SK-N-SH (cell line): ENCODE results near the gene MLLT3. TPM values are rescaled to one million over a fixed set of nuclear protein-coding genes. Genes with fewer than 3 reads are reported as not detected.

ENCODE experiments used
- CTCF ChIA-PET: fragments of 300-600, 350-600 bp; formaldehyde crosslinking; extraction: SDS; loops from one replicate; lab custom pipeline; 2021; lab: Yijun Ruan, JAX
- POLR2A ChIA-PET: fragments of 350-600 bp; sonication (Branson Sonifier 250); formaldehyde crosslinking; extraction: SDS; loops from one replicate; lab custom pipeline; 2020; ENCODE audit warnings: antibody characterized with exemption, inconsistent platforms; lab: Yijun Ruan, JAX
- DNase-seq: peaks from one replicate; pipeline ENCODE4 v3.0.0; 2012
- H2AFZ ChIP-seq: fragments of 200-600 bp; sonication (generic); 2 replicates; pipeline ENCODE4 v1.8.1; 2016; ENCODE audit warnings: antibody characterized with exemption, mild to moderate bottlenecking, low read depth
- H3F3A ChIP-seq: fragments of 200-600 bp; sonication (generic); replicated peaks from 2 replicates; pipeline ENCODE3; 2016; ENCODE audit warnings: antibody characterized with exemption, mild to moderate bottlenecking; ENCODE audit not compliant: insufficient read depth
- H3K27ac ChIP-seq, 2 experiments: fragments of 200-500 bp in 1 of 2; fragments of 200-600 bp in 1 of 2; sonication (Bioruptor generic) in 1 of 2; sonication (generic), shearing (Covaris generic) in 1 of 2; 2 replicates each; pipeline versions ENCODE4 v1.5.1 to v1.6.1; 2014 to 2016; ENCODE audit warnings: low read depth in 2 of 2, inconsistent platforms in 1 of 2, low read length in 1 of 2, mild to moderate bottlenecking in 1 of 2, mixed read lengths in 1 of 2
- H3K27me3 ChIP-seq: fragments of 200-600 bp; sonication (generic), shearing (Covaris generic); 2 replicates; pipeline ENCODE4 v1.6.1; 2016; ENCODE audit warnings: mixed run types; ENCODE audit not compliant: insufficient read depth
- H3K36me3 ChIP-seq, 2 experiments: fragments of 200-500 bp in 1 of 2; fragments of 200-600 bp in 1 of 2; sonication (Bioruptor generic) in 1 of 2; sonication (generic) in 1 of 2; replicated peaks in 1 of 2; 2 replicates each; pipeline versions ENCODE3 to v1.5.1; 2014 to 2016; ENCODE audit warnings: low read length in 1 of 2, mild to moderate bottlenecking in 1 of 2; ENCODE audit not compliant: insufficient read depth in 2 of 2, control insufficient read depth in 1 of 2
- H3K4me1 ChIP-seq, 2 experiments: fragments of 200-500 bp in 1 of 2; fragments of 200-600 bp in 1 of 2; sonication (Bioruptor generic) in 1 of 2; sonication (generic), shearing (Covaris generic) in 1 of 2; 2 replicates each; pipeline versions ENCODE4 v1.5.1 to v1.6.1; 2014 to 2016; ENCODE audit warnings: low read depth in 1 of 2, low read length in 1 of 2, mixed run types in 1 of 2; ENCODE audit not compliant: insufficient read depth in 2 of 2, control insufficient read depth in 1 of 2
- H3K4me2 ChIP-seq: fragments of 200-600 bp; sonication (generic), shearing (Covaris generic); 2 replicates; pipeline ENCODE4 v1.6.1; 2017; ENCODE audit warnings: mixed run types
- H3K4me3 ChIP-seq, 2 experiments: fragments of 200-500 bp in 1 of 2; fragments of 200-600 bp in 1 of 2; sonication (Bioruptor generic) in 1 of 2; sonication (generic), shearing (Covaris generic) in 1 of 2; 2 replicates each; pipeline versions ENCODE4 v1.5.1 to v1.8.1; 2014 to 2016; ENCODE audit warnings: low read depth in 2 of 2, inconsistent platforms in 1 of 2, low read length in 1 of 2, mild to moderate bottlenecking in 1 of 2, mixed read lengths in 1 of 2, moderate library complexity in 1 of 2
- H3K79me2 ChIP-seq: fragments of 200-600 bp; sonication (generic); 2 replicates; pipeline ENCODE4 v1.8.1; 2017; ENCODE audit warnings: mild to moderate bottlenecking; ENCODE audit not compliant: insufficient read depth
- H3K9ac ChIP-seq: fragments of 200-600 bp; sonication (generic); 2 replicates; pipeline ENCODE4 v1.6.1; 2017; ENCODE audit warnings: mixed run types
- H3K9me2 ChIP-seq: fragments of 200-600 bp; sonication (generic); 2 replicates; pipeline ENCODE4 v1.6.1; 2017; ENCODE audit warnings: mixed run types
- H3K9me3 ChIP-seq: fragments of 200-600 bp; sonication (generic); 2 replicates; pipeline ENCODE4 v1.6.1; 2017; ENCODE audit warnings: mixed run types, mild to moderate bottlenecking, moderate library complexity
- H4K20me1 ChIP-seq: fragments of 200-600 bp; sonication (generic); 2 replicates; pipeline ENCODE4 v1.6.1; 2017; ENCODE audit warnings: mild to moderate bottlenecking, mixed run types; ENCODE audit not compliant: insufficient read depth
- CTCF ChIP-seq: fragments of 200-600 bp; sonication (generic); IDR thresholded peaks from 2 replicates; pipeline ENCODE4 v1.6.1; 2017; ENCODE audit warnings: antibody characterized with exemption, mild to moderate bottlenecking, moderate library complexity
- ELF1 ChIP-seq: IDR thresholded peaks from 2 replicates; pipeline ENCODE4 v1.4.0; 2012
- EP300 ChIP-seq, 2 experiments: IDR thresholded peaks; 2 replicates each; pipeline versions ENCODE4 v1.4.0 to v1.6.1; 2012; ENCODE audit warnings: borderline replicate concordance in 1 of 2, low read depth in 1 of 2, low read length in 1 of 2
- EZH2phosphoT487 ChIP-seq: fragments of 200-600 bp; sonication (generic); IDR thresholded peaks from 2 replicates; pipeline ENCODE4 v1.6.1; 2017; ENCODE audit warnings: low read depth, mixed run types, mild to moderate bottlenecking, antibody characterized with exemption, moderate library complexity, borderline replicate concordance
- FOSL2 ChIP-seq: IDR thresholded peaks from 2 replicates; pipeline ENCODE4 v1.4.0; 2012; ENCODE audit warnings: low read depth, mild to moderate bottlenecking, moderate library complexity, borderline replicate concordance
- FOXJ3 ChIP-seq: sonication (generic); formaldehyde crosslinking; IDR thresholded peaks from 2 replicates; pipeline ENCODE4 v1.5.1; 2020; ENCODE audit warnings: mild to moderate bottlenecking, missing genetic modification reagents
- JUND ChIP-seq: IDR thresholded peaks from 2 replicates; pipeline ENCODE4 v1.4.0; 2012
- MEF2A ChIP-seq: IDR thresholded peaks from 2 replicates; pipeline ENCODE4 v1.4.0; 2012; ENCODE audit warnings: low read depth, borderline replicate concordance
- MXI1 ChIP-seq: IDR thresholded peaks from 2 replicates; pipeline ENCODE4 v1.6.1; 2012; ENCODE audit warnings: mild to moderate bottlenecking, low read depth, low read length, improper control_type of control experiment
- NFIC ChIP-seq: IDR thresholded peaks from 2 replicates; pipeline ENCODE4 v1.4.0; 2012; ENCODE audit warnings: borderline replicate concordance
- RXRA ChIP-seq: IDR thresholded peaks from 2 replicates; pipeline ENCODE4 v1.4.0; 2012; ENCODE audit warnings: low read depth, mild to moderate bottlenecking, borderline replicate concordance
- SIN3A ChIP-seq: IDR thresholded peaks from 2 replicates; pipeline ENCODE4 v1.6.1; 2012; ENCODE audit warnings: low read depth, mild to moderate bottlenecking, low read length, moderate library complexity, borderline replicate concordance
- SMC3 ChIP-seq: IDR thresholded peaks from 2 replicates; pipeline ENCODE4 v1.6.1; 2012; ENCODE audit warnings: low read depth, low read length, improper control_type of control experiment
- TAF1 ChIP-seq: IDR thresholded peaks from 2 replicates; pipeline ENCODE4 v1.6.1; 2012; ENCODE audit warnings: low read depth, mild to moderate bottlenecking, low read length, moderate library complexity, borderline replicate concordance
- TCF12 ChIP-seq: IDR thresholded peaks from 2 replicates; pipeline ENCODE4 v1.4.0; 2012
- TEAD4 ChIP-seq: IDR thresholded peaks from 2 replicates; pipeline ENCODE4 v1.4.0; 2012; ENCODE audit warnings: mild to moderate bottlenecking, borderline replicate concordance; ENCODE audit not compliant: insufficient read depth
- ZBTB33 ChIP-seq: IDR thresholded peaks from 2 replicates; pipeline ENCODE4 v1.4.0; 2012; ENCODE audit warnings: low read depth, borderline replicate concordance
- WGBS: methylation state at CpG from one replicate; pipeline ENCODE4 v1.1.6; 2017; ENCODE audit warnings: low lambda C conversion rate; 5-methylcytosine and 5-hydroxymethylcytosine counted together
- polyA plus RNA-seq, 3 experiments: library from polyadenylated mRNA; depleted of rRNA; stranded (reverse); fragments of >200 nt; gene quantifications; 2 replicates each; pipeline ENCODE4 v1.2.3, GENCODE V29; 2012
- TF ChIP-seq, protein P1 (sequence below): IDR thresholded peaks from 2 replicates; pipeline ENCODE4; 2012

The MLLT3 gene
- polyA plus RNA-seq, 1 of the 3 experiments (the other 2 are of a cell fraction), result 3.9 TPM

GRCh38 chr9:20437476-20437875, 184.8 kb downstream of the MLLT3 start:
- H3K9me2 ChIP-seq, result no peaks in the 10 kb centered on the region
- H3K9me3 ChIP-seq, result no peaks in the 10 kb centered on the region
- H3K4me3 ChIP-seq, result no peak overlapping the region
- no peaks in the 10 kb centered on the region for H3K27me3 ChIP-seq
- H3K36me3 ChIP-seq, result no peaks in the 10 kb centered on the region
- no peak overlapping the region for H3K4me2 ChIP-seq
- H3K4me1 ChIP-seq, result 0 out of 4 replicates have a peak, but pooled peaks cover 0 to 4% of the 10 kb centered on the region in 2 experiments
- H3K27ac ChIP-seq, result peak overlapping the region in 1 of 2 experiments; percentile 67; a peak in 2 of 4 replicates
- no peaks in the 10 kb centered on the region for H3K79me2 ChIP-seq
- CTCF ChIA-PET, result interaction anchor here (0.7 to 1.0 kb wide), 3 partner anchors 9 to 69 kb away, joined by 3 read pairs; no protein-coding TSS in a partner anchor
- TF ChIP-seq SIN3A, result no peak
- no peak for TF ChIP-seq ELF1
- 0 out of 2 replicates have a peak, but pooled peaks have one; percentile 22 for TF ChIP-seq TEAD4
- no peak for TF ChIP-seq EP300 (IDR thresholded peaks at IDR 0.05; ENCODE audit: borderline replicate concordance in 1 of 2, low read depth in 1 of 2, low read length in 1 of 2)
- no peak for TF ChIP-seq EZH2phosphoT487
- TF ChIP-seq RXRA, result no peak
- TF ChIP-seq TAF1, result no peak
- peak; percentile 89; the same call in 1 of the 2 replicates for TF ChIP-seq NFIC
- TF ChIP-seq CTCF, result no peak
- TF ChIP-seq JUND, result peak; percentile 67
- no peak for TF ChIP-seq ZBTB33
- TF ChIP-seq SMC3, result no peak
- TF ChIP-seq MXI1, result no peak
- peak; percentile 27; the same call in 1 of the 2 replicates for TF ChIP-seq FOSL2
- TF ChIP-seq FOXJ3 (CRISPR knock-in tag), result no peak
- 0 out of 2 replicates have a peak, but pooled peaks have one; percentile 50 for TF ChIP-seq MEF2A
- peak; percentile 51 for TF ChIP-seq TCF12
- TF ChIP-seq, protein P1, sequence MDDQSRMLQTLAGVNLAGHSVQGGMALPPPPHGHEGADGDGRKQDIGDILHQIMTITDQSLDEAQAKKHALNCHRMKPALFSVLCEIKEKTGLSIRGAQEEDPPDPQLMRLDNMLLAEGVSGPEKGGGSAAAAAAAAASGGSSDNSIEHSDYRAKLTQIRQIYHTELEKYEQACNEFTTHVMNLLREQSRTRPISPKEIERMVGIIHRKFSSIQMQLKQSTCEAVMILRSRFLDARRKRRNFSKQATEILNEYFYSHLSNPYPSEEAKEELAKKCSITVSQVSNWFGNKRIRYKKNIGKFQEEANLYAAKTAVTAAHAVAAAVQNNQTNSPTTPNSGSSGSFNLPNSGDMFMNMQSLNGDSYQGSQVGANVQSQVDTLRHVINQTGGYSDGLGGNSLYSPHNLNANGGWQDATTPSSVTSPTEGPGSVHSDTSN, result peak; percentile 33
- TF ChIP-seq, all 33 proteins: peak for 7
- no peak overlapping the region for H3K9ac ChIP-seq
- no peak for DNase-seq
- peaks cover 19% of the 10 kb centered on the region for H3F3A ChIP-seq
- POLR2A ChIA-PET, result no interaction called here
- H2AFZ ChIP-seq, result no peak overlapping the region
- H4K20me1 ChIP-seq, result no peaks in the 10 kb centered on the region
- 42% methylated on average over 2 of the region's 2 CpGs for WGBS
